ENCODE results near the gene LUZP2.

The LUZP2 gene

DNA sequence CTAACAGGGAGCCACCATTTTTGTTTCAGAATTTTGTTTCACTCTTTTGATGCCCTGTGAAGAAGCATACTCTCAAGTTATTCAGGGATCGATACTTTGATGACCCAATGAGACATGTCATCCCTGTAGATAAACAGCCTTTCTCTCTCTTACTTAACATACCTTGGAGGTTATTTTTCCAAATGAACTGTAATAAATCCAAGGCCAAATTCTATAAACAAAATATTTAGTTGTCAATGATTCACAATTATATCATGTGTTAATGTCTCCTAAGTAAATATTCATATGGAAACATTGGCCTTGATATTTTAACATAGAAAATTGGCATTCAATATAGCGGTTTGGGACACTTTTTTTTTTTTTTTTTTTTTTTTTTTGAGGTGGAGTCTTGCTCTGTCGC is 97.5 kb downstream of the LUZP2 start:
- TF ChIP-seq, protein P1, sequence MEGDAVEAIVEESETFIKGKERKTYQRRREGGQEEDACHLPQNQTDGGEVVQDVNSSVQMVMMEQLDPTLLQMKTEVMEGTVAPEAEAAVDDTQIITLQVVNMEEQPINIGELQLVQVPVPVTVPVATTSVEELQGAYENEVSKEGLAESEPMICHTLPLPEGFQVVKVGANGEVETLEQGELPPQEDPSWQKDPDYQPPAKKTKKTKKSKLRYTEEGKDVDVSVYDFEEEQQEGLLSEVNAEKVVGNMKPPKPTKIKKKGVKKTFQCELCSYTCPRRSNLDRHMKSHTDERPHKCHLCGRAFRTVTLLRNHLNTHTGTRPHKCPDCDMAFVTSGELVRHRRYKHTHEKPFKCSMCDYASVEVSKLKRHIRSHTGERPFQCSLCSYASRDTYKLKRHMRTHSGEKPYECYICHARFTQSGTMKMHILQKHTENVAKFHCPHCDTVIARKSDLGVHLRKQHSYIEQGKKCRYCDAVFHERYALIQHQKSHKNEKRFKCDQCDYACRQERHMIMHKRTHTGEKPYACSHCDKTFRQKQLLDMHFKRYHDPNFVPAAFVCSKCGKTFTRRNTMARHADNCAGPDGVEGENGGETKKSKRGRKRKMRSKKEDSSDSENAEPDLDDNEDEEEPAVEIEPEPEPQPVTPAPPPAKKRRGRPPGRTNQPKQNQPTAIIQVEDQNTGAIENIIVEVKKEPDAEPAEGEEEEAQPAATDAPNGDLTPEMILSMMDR (IDR thresholded peaks at IDR 0.05; ENCODE audit: borderline replicate concordance, insufficient read depth, low read depth, low read length), result no peak

DNA sequence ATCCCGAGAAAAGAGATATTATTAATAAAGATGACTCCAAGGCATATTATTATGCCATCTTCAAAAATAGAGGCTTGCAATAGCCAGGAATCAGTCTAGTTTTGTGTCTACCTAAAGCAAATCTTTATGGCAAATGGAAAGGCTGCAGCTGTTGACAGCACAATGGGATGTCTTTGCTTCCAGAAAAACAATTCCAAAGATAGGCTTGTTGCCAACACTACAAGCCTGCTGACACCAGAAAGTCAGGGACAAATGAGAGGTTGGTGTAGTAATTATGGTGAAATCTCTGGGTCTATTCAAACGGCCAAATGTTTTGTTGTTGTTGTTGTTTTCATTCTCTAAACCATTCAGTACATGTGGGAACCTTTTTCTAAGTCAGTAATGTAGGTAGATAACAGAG is 101.8 kb downstream of the LUZP2 start:
- H3K4me3 ChIP-seq (ENCODE audit: low read depth, low read length), result no peak overlapping the region
- TF ChIP-seq, protein P1 (IDR thresholded peaks at IDR 0.05; ENCODE audit: borderline replicate concordance, insufficient read depth, low read depth, low read length), result no peak

More for the DNA sequence above, 97.5 kb downstream of the LUZP2 start:
- no peak overlapping the region for H3K4me3 ChIP-seq (ENCODE audit: low read depth, low read length)

DNA sequence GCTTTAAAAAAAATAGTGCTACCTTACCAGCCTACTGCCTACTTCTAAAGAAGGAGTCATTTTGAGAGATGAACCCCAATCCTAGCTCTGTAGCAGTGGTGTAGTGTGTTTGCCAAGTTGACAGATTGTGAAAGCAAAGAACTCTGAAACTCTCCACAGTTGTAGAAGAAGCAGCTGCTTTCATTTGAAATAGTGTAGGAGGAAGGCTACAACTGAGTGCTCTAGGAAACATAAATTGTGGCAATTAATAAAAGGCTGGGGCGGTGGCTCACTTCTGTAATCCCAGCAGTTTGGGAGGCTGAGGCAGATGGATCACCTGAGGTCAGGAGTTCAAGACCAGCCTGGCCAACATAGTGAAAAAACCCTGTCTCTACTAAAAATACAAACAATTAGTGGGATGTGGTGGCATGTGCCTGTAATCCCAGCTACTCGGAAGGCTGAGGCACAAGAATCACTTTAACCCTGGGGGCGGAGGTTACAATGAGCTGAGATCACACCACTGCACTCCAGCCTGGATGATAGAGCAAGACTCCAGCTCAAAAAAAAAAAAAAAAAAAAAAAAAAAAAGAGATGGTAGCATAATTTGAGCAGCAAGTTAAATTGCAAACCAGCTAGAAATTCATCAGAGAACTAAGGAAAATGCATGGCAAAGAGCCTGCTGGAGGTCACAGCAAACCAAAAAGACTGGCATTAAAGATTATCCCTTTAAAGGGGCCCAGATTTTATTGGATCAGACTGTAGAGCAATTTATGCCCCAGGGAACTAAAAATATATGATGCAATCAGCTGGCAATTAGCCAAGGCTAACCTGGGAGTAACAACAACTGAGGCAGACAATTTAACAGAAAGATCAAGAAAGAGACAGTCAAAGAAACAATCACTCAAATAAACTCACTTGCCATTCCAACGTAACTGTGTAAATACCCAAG is 112.6 kb downstream of the LUZP2 start:
- TF ChIP-seq, protein P1 (IDR thresholded peaks at IDR 0.05; ENCODE audit: borderline replicate concordance, insufficient read depth, low read depth, low read length), result no peak

DNA sequence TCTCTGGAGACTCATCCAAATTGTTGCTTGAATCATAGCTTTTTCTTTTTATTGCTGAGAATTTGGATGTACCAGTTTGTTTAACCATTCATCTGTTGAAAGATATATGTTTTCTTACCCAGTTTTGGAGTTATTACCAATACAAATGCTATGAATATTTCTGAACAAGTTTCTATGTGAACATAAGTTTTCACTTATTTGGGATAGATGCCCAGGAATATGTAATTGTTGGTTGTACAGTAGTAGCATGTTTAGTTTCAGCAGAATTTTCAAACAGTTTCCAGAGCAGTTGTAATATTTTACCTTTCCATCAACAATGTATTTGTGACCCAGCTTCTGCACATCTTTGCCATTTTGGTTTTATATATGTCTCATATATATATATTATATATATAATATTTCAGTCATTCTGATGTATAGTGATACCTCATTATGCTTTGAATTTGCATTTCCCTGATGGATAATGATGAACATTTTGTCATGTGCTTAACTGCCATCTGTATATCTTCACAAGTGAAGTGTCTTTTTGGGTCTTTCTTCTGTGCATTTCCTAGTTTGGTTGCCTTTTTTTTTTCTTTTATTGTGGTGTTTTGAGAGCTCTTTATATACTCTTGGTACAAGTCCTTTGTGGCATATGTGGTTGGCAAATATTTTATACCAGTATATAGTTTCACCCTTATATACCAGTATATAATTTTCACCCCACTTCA is 118.8 kb downstream of the LUZP2 start:
- TF ChIP-seq, protein P1 (IDR thresholded peaks at IDR 0.05; ENCODE audit: borderline replicate concordance, insufficient read depth, low read depth, low read length), result no peak
- H3K4me3 ChIP-seq (ENCODE audit: low read depth, low read length), result no peak overlapping the region

More for the DNA sequence above, 112.6 kb downstream of the LUZP2 start:
- no peak overlapping the region for H3K4me3 ChIP-seq (ENCODE audit: low read depth, low read length)

DNA sequence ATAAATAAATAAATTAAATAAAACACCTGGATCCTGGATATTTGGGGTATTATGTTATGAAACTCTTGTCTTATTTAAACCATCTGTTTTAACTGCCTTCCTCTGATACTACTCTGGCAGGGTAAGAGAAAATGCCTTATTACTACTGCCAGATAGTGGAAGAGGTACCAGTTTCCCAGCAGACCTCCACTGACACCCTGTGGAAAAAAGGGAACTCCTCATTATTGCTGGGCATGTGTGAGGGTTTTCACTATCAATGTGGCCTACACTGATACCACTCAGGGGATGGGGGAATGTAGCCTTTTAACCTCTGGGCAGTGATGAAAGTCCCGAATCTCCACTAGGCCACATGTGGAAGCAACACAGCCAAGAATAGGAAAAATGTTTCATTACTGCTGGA is 121.0 kb downstream of the LUZP2 start:
- no peak overlapping the region for H3K4me3 ChIP-seq (ENCODE audit: low read depth, low read length)
- TF ChIP-seq, protein P1 (IDR thresholded peaks at IDR 0.05; ENCODE audit: borderline replicate concordance, insufficient read depth, low read depth, low read length), result no peak

DNA sequence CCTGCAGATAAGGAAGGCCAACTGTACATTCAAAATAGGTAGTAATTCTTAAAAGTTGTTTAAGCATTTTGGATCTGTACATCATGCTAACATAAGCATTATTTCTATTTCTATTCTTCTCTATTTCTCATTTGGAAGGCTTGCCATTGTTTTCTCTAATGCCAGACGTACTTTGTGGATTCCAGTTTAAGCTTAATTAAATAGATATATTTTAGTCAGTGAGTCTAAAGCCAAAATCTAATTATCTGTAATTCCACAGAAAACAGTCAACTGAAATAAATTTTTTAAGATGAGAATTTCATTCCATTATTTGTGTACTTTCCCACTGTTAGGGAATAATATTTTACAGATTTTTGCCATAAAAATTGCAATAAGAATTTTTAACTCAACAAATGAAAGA is 123.0 kb downstream of the LUZP2 start:
- no peak overlapping the region for H3K4me3 ChIP-seq (ENCODE audit: low read depth, low read length)
- TF ChIP-seq, protein P1 (IDR thresholded peaks at IDR 0.05; ENCODE audit: borderline replicate concordance, insufficient read depth, low read depth, low read length), result no peak

All from GM12875 (cell line).